OCI-LY1 (cell line): ENCODE results near the gene RUFY3.

Experiments
- CTCF ChIP-seq: fragments of 200-600 bp; sonication (generic), shearing (Covaris generic); IDR thresholded peaks from 2 replicates; pipeline ENCODE4 v1.5.1; 2017; ENCODE audit warnings: mild to moderate bottlenecking, antibody characterized with exemption, low read length, moderate library complexity, mixed read lengths
- EZH2 ChIP-seq: fragments of 200-600 bp; sonication (generic), shearing (Covaris generic); IDR thresholded peaks from 2 replicates; pipeline ENCODE4 v1.8.0; 2017; ENCODE audit warnings: borderline replicate concordance, mixed run types, mild to moderate bottlenecking, antibody characterized with exemption, low read length, moderate library complexity, mixed read lengths

- TF ChIP-seq CTCF (no peak), EZH2 (no peak)
Observed at GRCh38 chr4:70753630-70754029, 31.9 kb downstream of the RUFY3 start.
